ENCODE results near the gene AMDHD2.

Gene AMDHD2

DNA sequence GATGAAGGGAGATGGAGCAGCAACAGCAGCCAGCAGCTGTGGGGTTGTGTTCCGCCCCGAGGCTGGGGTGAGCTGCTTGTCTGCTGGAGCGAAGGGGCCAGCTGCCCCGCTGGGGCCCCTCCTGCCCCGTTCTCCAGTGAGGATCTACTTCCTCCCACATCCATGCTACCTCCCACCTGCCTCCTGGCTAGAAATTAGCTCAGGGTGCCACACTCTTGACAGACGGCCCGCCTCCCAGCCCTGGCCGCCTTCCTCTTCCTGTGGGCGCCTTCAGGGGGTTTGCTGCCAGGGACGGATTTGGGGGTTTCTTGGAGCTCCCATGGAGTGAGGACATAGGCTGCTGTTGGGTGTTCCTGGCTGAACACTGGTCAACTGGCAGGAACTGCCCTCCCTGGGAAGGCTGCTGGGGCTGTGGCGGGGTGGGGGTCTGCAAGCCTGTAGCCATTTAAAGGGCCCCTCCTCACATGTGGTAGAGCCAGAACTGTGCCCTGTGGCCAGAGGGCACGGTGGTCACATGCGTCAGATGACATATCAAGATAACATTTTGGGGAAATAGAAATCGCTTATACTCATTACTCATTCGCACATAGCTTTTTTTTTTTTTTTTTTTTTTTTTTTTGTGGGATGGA, 32.2 kb upstream of the AMDHD2 start:
- H3K4me3 ChIP-seq (ENCODE audit: low read depth, low read length), result no peak overlapping the region
- TF ChIP-seq, protein P1, sequence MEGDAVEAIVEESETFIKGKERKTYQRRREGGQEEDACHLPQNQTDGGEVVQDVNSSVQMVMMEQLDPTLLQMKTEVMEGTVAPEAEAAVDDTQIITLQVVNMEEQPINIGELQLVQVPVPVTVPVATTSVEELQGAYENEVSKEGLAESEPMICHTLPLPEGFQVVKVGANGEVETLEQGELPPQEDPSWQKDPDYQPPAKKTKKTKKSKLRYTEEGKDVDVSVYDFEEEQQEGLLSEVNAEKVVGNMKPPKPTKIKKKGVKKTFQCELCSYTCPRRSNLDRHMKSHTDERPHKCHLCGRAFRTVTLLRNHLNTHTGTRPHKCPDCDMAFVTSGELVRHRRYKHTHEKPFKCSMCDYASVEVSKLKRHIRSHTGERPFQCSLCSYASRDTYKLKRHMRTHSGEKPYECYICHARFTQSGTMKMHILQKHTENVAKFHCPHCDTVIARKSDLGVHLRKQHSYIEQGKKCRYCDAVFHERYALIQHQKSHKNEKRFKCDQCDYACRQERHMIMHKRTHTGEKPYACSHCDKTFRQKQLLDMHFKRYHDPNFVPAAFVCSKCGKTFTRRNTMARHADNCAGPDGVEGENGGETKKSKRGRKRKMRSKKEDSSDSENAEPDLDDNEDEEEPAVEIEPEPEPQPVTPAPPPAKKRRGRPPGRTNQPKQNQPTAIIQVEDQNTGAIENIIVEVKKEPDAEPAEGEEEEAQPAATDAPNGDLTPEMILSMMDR (IDR thresholded peaks at IDR 0.05; ENCODE audit: low read depth, low read length), result no peak
- in situ Hi-C loops (cut with HindIII; ENCODE audit: low sequenced_read_pairs), result no loop called here
- no peak for DNase-seq (ENCODE audit: low read depth, low spot score)

DNA sequence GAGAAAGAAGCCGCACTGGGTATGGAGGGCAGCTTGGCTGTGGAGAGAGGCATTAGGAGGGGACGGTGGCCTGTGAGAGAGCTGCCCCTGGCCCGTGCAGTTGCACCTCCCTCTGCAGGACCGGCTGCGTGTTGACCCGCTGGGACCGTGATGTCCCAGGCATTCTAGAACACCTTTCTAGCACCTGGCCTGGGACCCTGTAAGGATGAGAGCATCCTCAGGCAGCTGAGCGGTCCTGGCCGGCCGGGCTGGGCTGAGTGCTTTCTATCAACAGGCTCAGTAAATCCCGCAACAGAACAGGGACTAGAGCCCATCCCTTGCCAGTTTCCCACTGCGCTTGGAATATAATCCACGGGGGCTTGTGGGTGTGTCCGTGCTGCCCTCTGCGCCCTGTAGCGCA, 30.6 kb upstream of the AMDHD2 start:
- TF ChIP-seq, protein P1 (IDR thresholded peaks at IDR 0.05; ENCODE audit: low read depth, low read length), result no peak
- in situ Hi-C loops (cut with HindIII; ENCODE audit: low sequenced_read_pairs), result no loop called here
- H3K4me3 ChIP-seq (ENCODE audit: low read depth, low read length), result no peak overlapping the region

DNA sequence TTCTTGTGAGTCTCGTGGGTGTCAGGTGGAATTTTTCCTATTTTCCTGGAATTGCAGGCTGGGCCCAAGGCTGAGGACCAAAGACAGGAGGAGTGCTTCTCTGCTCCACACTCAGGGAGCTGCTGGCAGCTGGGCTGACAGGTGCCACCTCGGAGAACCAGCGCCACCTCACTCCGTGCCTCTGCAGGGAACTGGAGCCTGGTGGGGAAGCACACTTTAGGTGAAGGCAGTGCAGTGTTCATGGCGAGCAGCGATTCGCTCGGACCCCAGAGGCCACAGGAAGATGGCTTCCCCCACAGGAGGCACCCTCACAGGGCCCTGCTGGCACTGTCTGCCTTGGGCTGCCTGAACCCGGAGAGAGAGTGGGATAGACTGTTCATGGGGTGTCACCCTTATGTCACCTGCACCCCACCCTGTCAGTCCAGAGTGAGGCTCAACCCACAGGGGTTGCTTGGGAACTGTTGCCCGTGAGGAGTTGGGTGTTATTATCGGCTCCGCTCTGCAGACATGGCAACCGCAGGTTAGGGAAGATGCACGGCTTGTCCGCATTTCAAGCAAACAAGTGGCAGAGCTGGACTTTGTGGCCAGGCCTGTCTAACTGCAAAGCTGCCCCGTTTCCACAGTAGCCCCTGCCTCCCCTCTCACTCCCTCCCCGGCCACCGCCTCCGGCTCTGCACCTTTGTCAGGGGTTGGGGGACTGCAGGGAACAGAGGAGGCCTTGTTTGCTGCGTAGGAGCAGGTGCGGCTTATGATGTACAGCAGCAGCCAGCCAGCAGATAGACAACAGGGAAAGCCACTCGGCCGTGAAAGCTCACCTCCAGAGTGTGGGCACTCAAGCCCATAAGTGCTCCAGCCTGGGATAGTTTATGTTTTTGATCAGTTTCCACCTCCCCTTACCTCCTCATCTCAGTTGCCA, 29.7 kb upstream of the AMDHD2 start:
- DNase-seq (ENCODE audit: low read depth, low spot score), result no peak
- in situ Hi-C loops (cut with HindIII; ENCODE audit: low sequenced_read_pairs), result no loop called here
- H3K4me3 ChIP-seq (ENCODE audit: low read depth, low read length), result no peak overlapping the region
- TF ChIP-seq, protein P1 (IDR thresholded peaks at IDR 0.05; ENCODE audit: low read depth, low read length), result no peak

More for the DNA sequence above, 30.6 kb upstream of the AMDHD2 start:
- DNase-seq (ENCODE audit: low read depth, low spot score), result no peak

DNA sequence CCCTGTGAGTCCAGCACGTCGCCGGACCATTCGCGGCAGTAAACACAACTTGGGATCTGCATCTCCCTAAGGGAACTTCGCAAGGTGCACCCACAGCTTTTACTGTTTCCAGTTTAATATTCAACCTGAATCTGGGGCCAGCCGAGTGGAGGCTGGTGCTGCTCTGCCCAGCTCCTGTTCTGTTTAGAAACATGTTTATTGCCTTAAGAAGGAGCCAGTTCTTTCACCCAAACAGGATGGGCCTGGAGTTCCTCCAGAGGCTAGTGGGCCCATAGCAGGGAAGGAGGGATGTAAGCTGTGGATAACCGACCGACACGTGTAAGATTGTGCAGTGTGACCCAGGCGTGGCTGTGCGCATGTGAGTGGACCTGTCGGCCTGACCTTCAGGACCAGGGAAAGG, 27.9 kb upstream of the AMDHD2 start:
- H3K4me3 ChIP-seq (ENCODE audit: low read depth, low read length), result no peak overlapping the region
- in situ Hi-C loops (cut with HindIII; ENCODE audit: low sequenced_read_pairs), result no loop called here
- TF ChIP-seq, protein P1 (IDR thresholded peaks at IDR 0.05; ENCODE audit: low read depth, low read length), result no peak
- no peak for DNase-seq (ENCODE audit: low read depth, low spot score)

DNA sequence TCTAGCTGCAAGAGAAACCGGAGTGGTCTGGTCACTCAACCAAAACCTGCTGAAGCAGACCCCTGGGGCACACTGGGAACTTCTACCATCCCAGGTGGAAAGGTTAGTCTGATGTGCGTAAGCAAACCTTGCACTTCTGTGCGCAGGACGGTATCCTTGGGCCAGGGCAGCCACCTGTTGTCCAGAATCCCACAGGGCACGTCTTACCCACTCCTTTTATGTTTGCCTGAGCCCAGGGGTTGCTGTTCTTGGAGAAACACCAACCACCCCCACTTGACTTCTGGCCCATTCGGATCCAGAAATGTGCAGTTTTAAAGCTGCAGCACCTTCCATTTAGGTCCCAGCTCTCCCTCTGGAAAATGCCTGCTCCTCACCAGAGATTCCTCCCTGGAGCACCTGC, 26.6 kb upstream of the AMDHD2 start:
- TF ChIP-seq, protein P1 (IDR thresholded peaks at IDR 0.05; ENCODE audit: low read depth, low read length), result no peak
- no peak for DNase-seq (ENCODE audit: low read depth, low spot score)
- in situ Hi-C loops (cut with HindIII; ENCODE audit: low sequenced_read_pairs), result no loop called here
- H3K4me3 ChIP-seq (ENCODE audit: low read depth, low read length), result no peak overlapping the region

DNA sequence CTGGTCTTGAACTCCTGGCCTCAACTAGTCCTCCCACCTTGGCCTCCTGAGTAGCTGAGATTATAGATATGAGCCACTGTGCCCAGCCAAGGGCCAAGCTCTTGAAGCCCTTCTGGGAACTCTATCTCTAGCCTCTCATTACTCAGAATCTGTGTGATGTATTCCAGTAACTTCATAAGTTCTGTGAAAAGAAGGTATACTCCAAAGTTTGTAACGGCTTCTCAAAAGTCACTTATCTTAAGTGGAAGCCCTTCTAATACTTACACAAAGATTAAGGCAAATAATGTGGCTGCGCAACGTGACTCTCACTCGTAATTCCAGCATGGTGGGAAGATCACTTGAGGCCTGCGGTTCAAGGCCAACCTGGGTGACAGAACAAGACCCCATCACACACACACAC, 25.6 kb upstream of the AMDHD2 start:
- H3K4me3 ChIP-seq (ENCODE audit: low read depth, low read length), result no peak overlapping the region
- in situ Hi-C loops (cut with HindIII; ENCODE audit: low sequenced_read_pairs), result no loop called here
- DNase-seq (ENCODE audit: low read depth, low spot score), result no peak
- TF ChIP-seq, protein P1 (IDR thresholded peaks at IDR 0.05; ENCODE audit: low read depth, low read length), result no peak
